ENCODE results near the gene PPP2R5C.

Gene PPP2R5C

GRCh38 chr14:101862177-101862576, 100.7 kb downstream of the PPP2R5C start:
- H3K4me3 ChIP-seq (ENCODE audit: low read length): no peak overlapping the region
- TF ChIP-seq CTCF (IDR thresholded peaks at IDR 0.05; ENCODE audit: insufficient read depth, low read depth, low read length, missing control alignments): no peak
- DNase-seq (ENCODE audit: low read depth): no peak

GRCh38 chr14:101862711-101863110, 101.2 kb downstream of the PPP2R5C start:
- no peak for TF ChIP-seq CTCF (IDR thresholded peaks at IDR 0.05; ENCODE audit: insufficient read depth, low read depth, low read length, missing control alignments)
- no peak for DNase-seq (ENCODE audit: low read depth)

GRCh38 chr14:101865288-101865687, 103.8 kb downstream of the PPP2R5C start:
- H3K4me3 ChIP-seq (ENCODE audit: low read length): no peak overlapping the region
- no peak for DNase-seq (ENCODE audit: low read depth)
- TF ChIP-seq CTCF (IDR thresholded peaks at IDR 0.05; ENCODE audit: insufficient read depth, low read depth, low read length, missing control alignments): no peak

More at GRCh38 chr14:101862711-101863110, 101.2 kb downstream of the PPP2R5C start:
- no peak overlapping the region for H3K4me3 ChIP-seq (ENCODE audit: low read length)

GRCh38 chr14:101867854-101868253, 106.3 kb downstream of the PPP2R5C start:
- no peak overlapping the region for H3K4me3 ChIP-seq (ENCODE audit: low read length)
- TF ChIP-seq CTCF (IDR thresholded peaks at IDR 0.05; ENCODE audit: insufficient read depth, low read depth, low read length, missing control alignments): no peak

GRCh38 chr14:101869217-101869616, 107.7 kb downstream of the PPP2R5C start:
- no peak for TF ChIP-seq CTCF (IDR thresholded peaks at IDR 0.05; ENCODE audit: insufficient read depth, low read depth, low read length, missing control alignments)
- DNase-seq (ENCODE audit: low read depth): no peak
- H3K4me3 ChIP-seq (ENCODE audit: low read length): no peak overlapping the region

More at GRCh38 chr14:101867854-101868253, 106.3 kb downstream of the PPP2R5C start:
- no peak for DNase-seq (ENCODE audit: low read depth)

GRCh38 chr14:101870273-101870939, 108.9 kb downstream of the PPP2R5C start:
- no peak overlapping the region for H3K4me3 ChIP-seq (ENCODE audit: low read length)
- no peak for TF ChIP-seq CTCF (IDR thresholded peaks at IDR 0.05; ENCODE audit: insufficient read depth, low read depth, low read length, missing control alignments)
- DNase-seq (ENCODE audit: low read depth): no peak

GRCh38 chr14:101872346-101872745, 110.8 kb downstream of the PPP2R5C start:
- TF ChIP-seq CTCF (IDR thresholded peaks at IDR 0.05; ENCODE audit: insufficient read depth, low read depth, low read length, missing control alignments): no peak
- DNase-seq (ENCODE audit: low read depth): no peak
- no peak overlapping the region for H3K4me3 ChIP-seq (ENCODE audit: low read length)
